H9 (cell line): Measurements from ENCODE around the gene CKS2. TPM values are rescaled to one million over a fixed set of nuclear protein-coding genes. Genes with fewer than 3 reads are reported as not detected.

Source experiments
- DNase-seq: peaks from one replicate; pipeline ENCODE4 v3.0.0-alpha.2; 2017
- H2AFZ ChIP-seq: one replicate; pipeline ENCODE4 v1.6.1; 2013; ENCODE audit warnings: mild to moderate bottlenecking, low read length, control low read depth, moderate library complexity
- H2AK5ac ChIP-seq: 2 replicates; pipeline ENCODE4 v1.6.1; 2013; ENCODE audit warnings: low read length, control low read depth, mixed read lengths; ENCODE audit not compliant: insufficient read length
- H2BK120ac ChIP-seq: one replicate; pipeline ENCODE4 v1.6.1; 2013; ENCODE audit warnings: low read depth, mild to moderate bottlenecking, low read length, control low read depth, inconsistent platforms; ENCODE audit not compliant: poor library complexity, severe bottlenecking
- H2BK12ac ChIP-seq: 2 replicates; pipeline ENCODE4 v1.6.1; 2013; ENCODE audit warnings: low read length, control low read depth, mixed read lengths, low read depth; ENCODE audit not compliant: insufficient read length
- H2BK15ac ChIP-seq: 2 replicates; pipeline ENCODE4 v1.6.1; 2013; ENCODE audit warnings: low read depth, low read length, control low read depth
- H2BK20ac ChIP-seq: one replicate; pipeline ENCODE4 v1.6.1; 2013; ENCODE audit warnings: low read depth, mild to moderate bottlenecking, low read length, control low read depth, inconsistent platforms; ENCODE audit not compliant: poor library complexity, severe bottlenecking
- H2BK5ac ChIP-seq: 2 replicates; pipeline ENCODE4 v1.6.1; 2013; ENCODE audit warnings: low read length, control low read depth, mixed read lengths; ENCODE audit not compliant: insufficient read length
- H3K14ac ChIP-seq: 2 replicates; pipeline ENCODE4 v1.6.1; 2013; ENCODE audit warnings: low read length, control low read depth; ENCODE audit not compliant: insufficient read depth
- H3K18ac ChIP-seq: 2 replicates; pipeline ENCODE4 v1.6.1; 2013; ENCODE audit warnings: low read depth, mild to moderate bottlenecking, mixed read lengths, low read length, control low read depth; ENCODE audit not compliant: insufficient read length
- H3K23ac ChIP-seq: 2 replicates; pipeline ENCODE4 v1.6.1; 2013; ENCODE audit warnings: low read length, control low read depth, mixed read lengths, low read depth; ENCODE audit not compliant: insufficient read length
- H3K23me2 ChIP-seq: 2 replicates; pipeline ENCODE4 v1.6.1; 2013; ENCODE audit warnings: low read depth, mild to moderate bottlenecking, mixed read lengths, low read length, control low read depth; ENCODE audit not compliant: insufficient read length, poor library complexity, severe bottlenecking
- H3K27ac ChIP-seq: 2 replicates; pipeline ENCODE4 v1.5.1; 2013; ENCODE audit warnings: low read length, control low read depth, mixed read lengths, low read depth; ENCODE audit not compliant: insufficient read length
- H3K27me3 ChIP-seq: 2 replicates; pipeline ENCODE4 v1.6.1; 2013; ENCODE audit warnings: low read length, control low read depth, inconsistent platforms; ENCODE audit not compliant: insufficient read depth
- H3K4ac ChIP-seq: 2 replicates; pipeline ENCODE4 v1.6.1; 2013; ENCODE audit warnings: low read depth, mild to moderate bottlenecking, control low read depth, inconsistent platforms, low read length, moderate library complexity
- H3K4me1 ChIP-seq: 2 replicates; pipeline ENCODE4 v1.6.1; 2013; ENCODE audit warnings: low read length, control low read depth, inconsistent platforms; ENCODE audit not compliant: insufficient read depth
- H3K4me2 ChIP-seq: 2 replicates; pipeline ENCODE4 v1.6.1; 2013; ENCODE audit warnings: low read length, control low read depth, mixed read lengths; ENCODE audit not compliant: insufficient read length, insufficient read depth
- H3K56ac ChIP-seq: 2 replicates; pipeline ENCODE4 v1.6.1; 2013; ENCODE audit warnings: low read depth, mild to moderate bottlenecking, mixed read lengths, low read length, control low read depth; ENCODE audit not compliant: insufficient read length
- H3K79me1 ChIP-seq: 2 replicates; pipeline ENCODE4 v1.6.1; 2013; ENCODE audit warnings: low read depth, mild to moderate bottlenecking, moderate library complexity, low read length, control low read depth, inconsistent platforms; ENCODE audit not compliant: insufficient read depth, poor library complexity, severe bottlenecking
- H3K79me2 ChIP-seq: 2 replicates; pipeline ENCODE4 v1.6.1; 2013; ENCODE audit warnings: low read length, control low read depth, inconsistent platforms; ENCODE audit not compliant: insufficient read depth
- H3K9ac ChIP-seq: 2 replicates; pipeline ENCODE4 v1.6.1; 2013; ENCODE audit warnings: low read length, control low read depth, mixed read lengths; ENCODE audit not compliant: insufficient read length; ENCODE audit errors: extremely low read depth
- H3K9me3 ChIP-seq: one replicate; pipeline ENCODE4 v1.6.1; 2013; ENCODE audit warnings: low read depth, low read length, inconsistent platforms; ENCODE audit not compliant: control insufficient read depth
- H3T11ph ChIP-seq: one replicate; pipeline ENCODE4 v1.6.1; 2013; ENCODE audit warnings: mild to moderate bottlenecking, low read length, control low read depth, inconsistent platforms
- H4K20me1 ChIP-seq: one replicate; pipeline ENCODE4 v1.6.1; 2013; ENCODE audit not compliant: control insufficient read depth, insufficient read length, insufficient read depth
- H4K5ac ChIP-seq: 2 replicates; pipeline ENCODE4 v1.6.1; 2013; ENCODE audit warnings: low read depth, mild to moderate bottlenecking, mixed read lengths, low read length, control low read depth; ENCODE audit not compliant: insufficient read length
- H4K8ac ChIP-seq: replicated peaks from 2 replicates; pipeline ENCODE4 v1.6.1; 2013; ENCODE audit warnings: low read length, control low read depth, mixed read lengths, low read depth; ENCODE audit not compliant: insufficient read length
- H4K91ac ChIP-seq: 2 replicates; pipeline ENCODE4 v1.6.1; 2013; ENCODE audit warnings: low read depth, mild to moderate bottlenecking, moderate library complexity, mixed read lengths, low read length, control low read depth; ENCODE audit not compliant: insufficient read length
- H3K27ac Mint-ChIP-seq, 3 experiments: 2 replicates in 2 of 3; 3 replicates in 1 of 3; pipeline ENCODE4 v1.8.0; 2020 to 2021; ENCODE audit warnings: mixed read lengths in 3 of 3, mild to moderate bottlenecking in 1 of 3, moderate library complexity in 1 of 3
- H3K27me3 Mint-ChIP-seq: 2 replicates; pipeline ENCODE4 v1.8.0; 2021; ENCODE audit warnings: low read depth, mild to moderate bottlenecking, moderate library complexity, mixed read lengths
- H3K36me3 Mint-ChIP-seq, 3 experiments: 2 replicates in 2 of 3; 3 replicates in 1 of 3; pipeline ENCODE4 v1.8.0; 2020 to 2021; ENCODE audit warnings: low read depth in 3 of 3, mixed read lengths in 3 of 3; ENCODE audit not compliant: insufficient read depth in 1 of 3
- H3K4me1 Mint-ChIP-seq, 2 experiments: 2 replicates each; pipeline ENCODE4 v1.8.0; 2020; ENCODE audit warnings: mixed read lengths in 2 of 2
- H3K4me3 Mint-ChIP-seq, 2 experiments: 2 replicates in 1 of 2; 3 replicates in 1 of 2; pipeline ENCODE4 v1.8.0; 2020 to 2021; ENCODE audit warnings: mild to moderate bottlenecking in 2 of 2, mixed read lengths in 2 of 2, moderate library complexity in 1 of 2
- H3K9me3 Mint-ChIP-seq, 2 experiments: 2 replicates in 1 of 2; 3 replicates in 1 of 2; pipeline ENCODE4 v1.8.0; 2020; ENCODE audit warnings: mild to moderate bottlenecking in 2 of 2, mixed read lengths in 2 of 2, moderate library complexity in 1 of 2
- CTCF ChIP-seq: fragments of 200-600 bp; sonication (generic); conservative IDR thresholded peaks from 3 replicates; pipeline ENCODE4 v1.8.0; 2021; ENCODE audit warnings: antibody characterized with exemption, mild to moderate bottlenecking
- WGBS: extraction: QIAGEN DNeasy Blood & Tissue Kit; methylation state at CpG from one replicate; pipeline ENCODE4 v1.1.7; 2013; ENCODE audit warnings: missing lambda C conversion rate, low lambda C conversion rate, mixed read lengths; ENCODE audit not compliant: insufficient read length; ENCODE audit errors: extremely low coverage; 5-methylcytosine and 5-hydroxymethylcytosine counted together
- total RNA-seq: library from RNA; stranded (reverse); gene quantifications from 2 replicates; pipeline ENCODE4 v1.2.1, GENCODE V29; 2021

Gene CKS2
- total RNA-seq, 1 experiment from 2014 or later, result 211 TPM

- Mint-ChIP-seq H3K4me3 (no peak overlapping the region), H3K27ac (no peak overlapping the region), H3K9me3 (peaks cover 36 to 44% of the 10 kb centered on the region in 2 experiments), H3K36me3 (peaks cover 23 to 42% (median 33%) of the 10 kb centered on the region in 3 experiments), H3K4me1 (peaks cover 5 to 11% of the 10 kb centered on the region in 2 experiments), H3K27me3 (no peaks in the 10 kb centered on the region; the same call in none of the 2 replicates)
- no peak overlapping the region for H2AK5ac ChIP-seq
- no peak overlapping the region for H3K4ac ChIP-seq
- no peak overlapping the region for H2BK5ac ChIP-seq
- H3K27ac ChIP-seq, result no peak overlapping the region
- H4K8ac ChIP-seq, result no peak overlapping the region
- no peak overlapping the region for H4K5ac ChIP-seq
- no peak overlapping the region for H3K18ac ChIP-seq
- no peak overlapping the region for H3K14ac ChIP-seq
- H2BK15ac ChIP-seq, result no peak overlapping the region
- H3K9ac ChIP-seq, result no peak overlapping the region
- H3K27me3 ChIP-seq, result no peaks in the 10 kb centered on the region
- no peaks in the 10 kb centered on the region for H3K79me2 ChIP-seq
- no peak overlapping the region for H3T11ph ChIP-seq
- no peak overlapping the region for H2BK12ac ChIP-seq
- no peaks in the 10 kb centered on the region for H3K4me1 ChIP-seq
- H4K20me1 ChIP-seq, result no peaks in the 10 kb centered on the region
- H3K23ac ChIP-seq, result no peak overlapping the region
- DNase-seq, result no peak
- H2BK120ac ChIP-seq, result no peak overlapping the region
- whole genome bisulfite sequencing, result no CpG with 5 or more reads among the region's 2 CpGs
- no peak overlapping the region for H2BK20ac ChIP-seq
- H3K79me1 ChIP-seq, result no peaks in the 10 kb centered on the region
- H3K56ac ChIP-seq, result no peak overlapping the region
- H3K4me2 ChIP-seq, result no peak overlapping the region
- no peak overlapping the region for H2AFZ ChIP-seq
- no peak for TF ChIP-seq CTCF
- H4K91ac ChIP-seq, result no peak overlapping the region
- H3K23me2 ChIP-seq, result no peaks in the 10 kb centered on the region
- H3K9me3 ChIP-seq, result peaks cover 8% of the 10 kb centered on the region
Observed at GRCh38 chr9:89277043-89277442, 34.0 kb upstream of the CKS2 start.
